Fibroblast of villous mesenchyme (primary cell): ENCODE measurements around the gene MKNK1. TPM values are rescaled to one million over a fixed set of nuclear protein-coding genes. Genes with fewer than 3 reads are reported as not detected.
A peak's percentile ranks its signal among the peaks of the same experiment; 100 is the strongest.

ENCODE experiments used
- DNase-seq: peaks from one replicate; pipeline ENCODE4 v3.0.0-alpha.2; 2010; ENCODE audit warnings: low read depth
- H3K4me3 ChIP-seq: 2 replicates; pipeline ENCODE4 v1.5.1; 2011; ENCODE audit warnings: low read depth, mild to moderate bottlenecking, low read length
- total RNA-seq: library from RNA; depleted of rRNA; stranded (reverse); fragments of >200 nt; gene quantifications from 2 replicates; pipeline ENCODE4 v1.2.3, GENCODE V29; 2012
- TF ChIP-seq, protein P1 (sequence below): IDR thresholded peaks from 2 replicates; pipeline ENCODE4 v1.5.1; 2012; ENCODE audit warnings: low read depth, mild to moderate bottlenecking, low read length; ENCODE audit not compliant: insufficient read depth

MKNK1 gene
- total RNA-seq, 1 donor = 14.7 TPM

DNA sequence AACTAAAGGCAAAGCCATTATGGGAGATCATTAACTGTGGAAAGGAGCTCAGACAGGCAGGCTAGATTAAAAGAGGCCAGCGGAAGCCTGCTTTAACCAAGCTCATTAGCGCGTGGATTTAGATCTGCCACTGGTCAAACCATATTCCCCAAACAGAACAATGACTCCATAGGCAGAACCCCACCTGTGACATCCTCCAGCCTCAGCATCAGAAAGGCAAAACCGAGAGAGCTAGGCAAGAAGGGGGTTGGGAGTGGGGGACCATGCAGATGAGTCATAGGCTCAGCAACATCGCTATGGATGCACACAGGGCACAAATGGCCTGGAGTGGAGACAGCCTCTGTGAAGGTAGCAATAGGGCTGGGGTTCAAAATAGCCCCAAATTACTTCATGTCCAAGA is 20.6 kb downstream of the MKNK1 start:
- TF ChIP-seq, protein P1, sequence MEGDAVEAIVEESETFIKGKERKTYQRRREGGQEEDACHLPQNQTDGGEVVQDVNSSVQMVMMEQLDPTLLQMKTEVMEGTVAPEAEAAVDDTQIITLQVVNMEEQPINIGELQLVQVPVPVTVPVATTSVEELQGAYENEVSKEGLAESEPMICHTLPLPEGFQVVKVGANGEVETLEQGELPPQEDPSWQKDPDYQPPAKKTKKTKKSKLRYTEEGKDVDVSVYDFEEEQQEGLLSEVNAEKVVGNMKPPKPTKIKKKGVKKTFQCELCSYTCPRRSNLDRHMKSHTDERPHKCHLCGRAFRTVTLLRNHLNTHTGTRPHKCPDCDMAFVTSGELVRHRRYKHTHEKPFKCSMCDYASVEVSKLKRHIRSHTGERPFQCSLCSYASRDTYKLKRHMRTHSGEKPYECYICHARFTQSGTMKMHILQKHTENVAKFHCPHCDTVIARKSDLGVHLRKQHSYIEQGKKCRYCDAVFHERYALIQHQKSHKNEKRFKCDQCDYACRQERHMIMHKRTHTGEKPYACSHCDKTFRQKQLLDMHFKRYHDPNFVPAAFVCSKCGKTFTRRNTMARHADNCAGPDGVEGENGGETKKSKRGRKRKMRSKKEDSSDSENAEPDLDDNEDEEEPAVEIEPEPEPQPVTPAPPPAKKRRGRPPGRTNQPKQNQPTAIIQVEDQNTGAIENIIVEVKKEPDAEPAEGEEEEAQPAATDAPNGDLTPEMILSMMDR = no peak
- DNase-seq = no peak
- no peak overlapping the region for H3K4me3 ChIP-seq

DNA sequence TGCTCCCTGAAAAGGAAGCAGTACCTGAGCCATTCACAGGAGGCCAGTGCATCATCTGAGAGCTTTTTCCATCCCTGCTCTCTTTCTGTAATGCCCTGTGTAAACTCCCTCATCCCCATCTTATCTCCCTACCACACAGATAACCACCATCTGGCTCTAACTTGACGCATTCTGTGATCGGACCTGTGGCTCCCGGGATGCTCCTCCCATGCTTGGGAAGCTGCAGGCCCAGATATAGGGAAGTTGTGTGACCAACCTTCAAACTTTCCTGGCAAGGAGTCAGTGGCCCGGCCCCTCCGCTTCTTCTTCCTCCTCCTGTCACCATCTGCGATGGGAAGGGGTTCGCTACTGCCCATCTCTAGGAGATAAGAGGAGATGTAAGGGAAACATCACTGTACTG is 21.1 kb downstream of the MKNK1 start:
- peak; percentile 36 for DNase-seq
- H3K4me3 ChIP-seq = no peak overlapping the region
- TF ChIP-seq, protein P1 = no peak

DNA sequence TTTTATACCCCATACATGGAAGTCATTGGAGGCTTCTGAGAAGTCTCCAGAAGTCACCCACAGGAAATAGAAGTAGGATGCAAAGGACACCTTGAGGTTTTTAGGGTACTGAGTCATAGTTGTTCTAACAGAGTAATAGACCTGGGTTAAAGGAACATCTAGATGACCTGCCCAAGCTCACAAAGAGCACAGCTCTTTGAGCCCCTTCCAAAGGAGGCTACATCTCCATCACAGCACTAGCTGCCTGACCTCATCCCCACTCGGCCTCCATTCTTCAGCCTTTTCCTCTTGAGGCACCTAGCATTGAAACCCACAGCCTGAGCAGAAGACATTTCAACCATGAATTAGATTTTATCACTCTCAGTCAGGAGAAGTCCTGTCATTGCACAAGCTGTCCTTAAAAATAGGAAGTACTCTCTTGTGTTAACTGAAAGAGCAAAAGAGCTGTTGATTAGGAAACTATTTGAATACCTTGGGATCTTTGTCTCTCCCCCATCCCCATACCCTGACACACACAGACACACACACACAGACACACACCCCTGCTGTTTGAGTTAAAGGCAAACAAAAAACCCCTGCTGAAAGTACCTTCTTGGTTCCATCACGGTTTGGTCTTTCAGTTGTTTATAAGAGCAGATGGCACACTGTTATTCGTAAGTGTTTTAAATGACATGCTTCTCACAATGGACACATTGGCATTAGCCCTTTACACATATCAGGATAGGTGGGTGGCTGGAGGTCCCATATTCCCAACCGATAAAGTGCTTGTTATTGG is 22.2 kb downstream of the MKNK1 start:
- TF ChIP-seq, protein P1 = no peak
- DNase-seq = no peak
- H3K4me3 ChIP-seq = no peak overlapping the region

DNA sequence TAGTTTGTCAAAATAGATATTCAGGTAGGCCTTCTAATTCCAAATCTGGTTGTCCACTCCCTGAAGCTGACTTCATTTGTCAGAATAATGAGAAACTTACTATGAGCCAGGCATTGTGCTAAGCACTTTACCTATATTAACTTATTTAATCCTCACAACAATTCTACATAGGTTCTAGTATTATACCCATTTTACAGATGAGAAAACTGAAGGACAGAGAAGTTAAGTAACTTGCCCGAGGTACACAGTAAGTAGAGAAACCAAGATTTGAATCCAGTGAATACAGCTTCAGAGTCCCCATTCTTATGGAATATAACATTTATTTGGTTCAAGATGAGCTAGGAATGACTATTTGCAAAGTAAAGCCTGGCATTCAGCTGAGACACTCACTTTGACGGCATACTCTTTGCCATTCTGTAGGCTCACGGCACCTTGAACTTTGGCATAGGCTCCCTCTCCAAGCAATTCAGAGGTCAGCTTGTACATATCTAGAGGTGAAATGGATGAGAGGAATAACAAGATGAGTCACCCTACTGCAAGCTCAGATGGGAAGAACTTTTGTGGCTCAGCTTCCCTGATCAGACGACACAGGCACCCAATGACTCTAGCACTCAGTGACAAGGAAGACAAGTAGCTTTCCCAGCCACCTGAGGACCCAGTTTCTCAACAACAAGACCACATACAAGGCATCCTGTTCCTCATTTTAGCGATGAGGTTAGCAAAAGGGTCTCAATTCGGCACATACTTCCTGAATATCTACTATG is 23.7 kb downstream of the MKNK1 start:
- no peak overlapping the region for H3K4me3 ChIP-seq
- no peak for DNase-seq
- TF ChIP-seq, protein P1 = no peak

DNA sequence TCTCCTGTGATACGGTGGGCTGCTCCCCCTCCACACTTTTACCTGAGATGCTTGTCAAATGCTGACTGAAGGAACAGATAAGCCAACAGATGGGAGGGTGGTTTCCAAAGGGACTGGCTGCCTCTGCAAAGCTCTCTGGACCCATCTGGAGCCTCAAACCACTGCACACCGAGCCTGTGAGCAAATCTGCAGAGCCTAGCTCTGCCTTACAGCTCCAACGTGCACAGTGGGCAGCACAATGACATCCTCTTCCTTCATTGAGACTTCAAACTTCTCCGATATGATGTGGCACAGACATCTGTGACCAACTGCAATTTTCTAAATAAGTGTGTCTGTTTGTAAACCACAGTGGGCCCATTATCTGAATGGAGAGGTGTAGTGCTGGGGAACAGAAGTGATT is 26.4 kb downstream of the MKNK1 start:
- TF ChIP-seq, protein P1 = no peak
- no peak for DNase-seq
- H3K4me3 ChIP-seq = no peak overlapping the region

DNA sequence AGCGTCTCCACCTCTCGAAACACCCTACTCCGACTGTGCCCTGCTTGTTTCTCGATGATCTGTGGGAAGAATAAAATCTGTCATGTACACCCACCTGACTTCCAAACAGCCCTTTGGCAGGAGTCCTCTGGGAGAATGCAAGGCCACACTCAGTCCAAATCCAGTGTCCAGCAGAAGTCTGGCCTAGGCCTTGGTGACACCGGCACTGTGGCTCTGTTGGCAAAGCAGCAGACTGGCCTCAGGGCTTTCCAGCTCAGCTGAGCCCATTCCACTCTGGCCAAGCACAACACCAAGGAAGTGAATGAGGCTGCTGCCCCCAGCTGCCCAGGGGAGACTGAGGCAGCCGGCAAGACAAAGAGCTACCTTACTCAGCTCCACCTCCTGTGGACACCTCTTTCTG is 27.5 kb downstream of the MKNK1 start:
- TF ChIP-seq, protein P1 = no peak
- no peak for DNase-seq
- no peak overlapping the region for H3K4me3 ChIP-seq
